ENCODE results near the gene MANBA. TPM values are rescaled to one million over a fixed set of nuclear protein-coding genes. Genes with fewer than 3 reads are reported as not detected.

The MANBA gene
- total and polyA plus RNA-seq, 2 of the 13 experiments (the other 11 are each of a cell fraction or from before 2014, with no cell fraction given): 11.7 to 33.3 TPM

GRCh38 chr4:102778720-102779119 lies 18.0 kb upstream of the MANBA start (continued):
- TF ChIP-seq HMGXB4 (CRISPR knock-in tag; IDR thresholded peaks at IDR 0.05; ENCODE audit: borderline replicate concordance in 1 of 2, low read depth in 1 of 2): peak; percentile 35 to 47; a peak in 1 of 4 replicates
- TF ChIP-seq RARA (CRISPR knock-in tag; IDR thresholded peaks at IDR 0.05): peak; percentile 88
- no peak for TF ChIP-seq CSRNP2 (CRISPR knock-in tag; conservative IDR thresholded peaks at IDR 0.05; ENCODE audit: low read depth)
- TF ChIP-seq ERF (CRISPR knock-in tag; IDR thresholded peaks at IDR 0.05): 0 out of 2 replicates have a peak, but pooled peaks have one; percentile 18
- no peak for TF ChIP-seq HDAC6 (IDR thresholded peaks at IDR 0.05; ENCODE audit: low read depth, low read length)
- no peak for TF ChIP-seq FOXM1 (CRISPR knock-in tag; IDR thresholded peaks at IDR 0.05)
- TF ChIP-seq HOXA3 (CRISPR knock-in tag; IDR thresholded peaks at IDR 0.05): peak; percentile 49; the same call in 1 of the 2 replicates
- TF ChIP-seq IKZF5 (CRISPR knock-in tag; IDR thresholded peaks at IDR 0.05): 0 out of 2 replicates have a peak, but pooled peaks have one; percentile 24
- peak; percentile 30; the same call in 1 of the 2 replicates for TF ChIP-seq HDAC1 (CRISPR knock-in tag; IDR thresholded peaks at IDR 0.05)
- peak; percentile 59; the same call in 1 of the 2 replicates for TF ChIP-seq ZNF644 (CRISPR knock-in tag; IDR thresholded peaks at IDR 0.05; ENCODE audit: low read depth)
- TF ChIP-seq ZNF501 (CRISPR knock-in tag; IDR thresholded peaks at IDR 0.05): peak; percentile 30; the same call in 1 of the 2 replicates
- TF ChIP-seq ZNF691 (CRISPR knock-in tag; IDR thresholded peaks at IDR 0.05; ENCODE audit: borderline replicate concordance, low read depth): peak; percentile 63; the same call in 1 of the 2 replicates
- TF ChIP-seq MXD3 (CRISPR knock-in tag; IDR thresholded peaks at IDR 0.05): 0 out of 2 replicates have a peak, but pooled peaks have one; percentile 29
- TF ChIP-seq ZNF788 (CRISPR knock-in tag; IDR thresholded peaks at IDR 0.05; ENCODE audit: borderline replicate concordance): peak; percentile 50; the same call in 1 of the 2 replicates
- TF ChIP-seq ZNF800 (CRISPR knock-in tag; IDR thresholded peaks at IDR 0.05): no peak
- TF ChIP-seq ZNF431 (CRISPR knock-in tag; IDR thresholded peaks at IDR 0.05; ENCODE audit: borderline replicate concordance, low read depth): 0 out of 2 replicates have a peak, but pooled peaks have one; percentile 37
- TF ChIP-seq SALL1 (CRISPR knock-in tag; IDR thresholded peaks at IDR 0.05): peak; percentile 96
- no peak for TF ChIP-seq GMEB1 (CRISPR knock-in tag; IDR thresholded peaks at IDR 0.05; ENCODE audit: borderline replicate concordance)
